ENCODE results near the gene SH3RF3. TPM values are rescaled to one million over a fixed set of nuclear protein-coding genes. Genes with fewer than 3 reads are reported as not detected.

Gene SH3RF3
- total RNA-seq, 2 donors from 2014 or later, result 1.3 to 2.7 TPM

DNA sequence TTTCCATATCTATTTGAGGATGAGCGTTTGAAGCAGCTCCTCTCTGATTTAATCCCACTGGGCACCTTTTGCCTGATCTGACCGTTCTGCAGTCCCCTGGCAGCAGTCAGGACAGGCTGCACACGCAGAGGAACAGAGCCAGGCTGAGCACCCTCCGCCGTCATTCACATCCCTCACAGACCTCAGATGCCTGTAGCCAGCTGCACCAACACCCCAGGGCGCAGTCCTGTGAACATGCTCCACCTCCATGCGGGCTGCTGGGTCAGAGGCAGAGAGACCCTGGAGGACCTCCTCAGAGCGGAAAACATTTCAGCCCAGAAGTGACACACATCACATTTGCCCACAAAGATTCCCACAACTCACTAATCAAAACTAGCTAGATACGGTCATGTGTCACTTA, 338.7 kb downstream of the SH3RF3 start:
- intact Hi-C loops (cut with DNase I, micrococcal nuclease), result no loop called here
- DNase-seq (peak in 1 of 2 donors; percentile 4), ATAC-seq (no peak)

DNA sequence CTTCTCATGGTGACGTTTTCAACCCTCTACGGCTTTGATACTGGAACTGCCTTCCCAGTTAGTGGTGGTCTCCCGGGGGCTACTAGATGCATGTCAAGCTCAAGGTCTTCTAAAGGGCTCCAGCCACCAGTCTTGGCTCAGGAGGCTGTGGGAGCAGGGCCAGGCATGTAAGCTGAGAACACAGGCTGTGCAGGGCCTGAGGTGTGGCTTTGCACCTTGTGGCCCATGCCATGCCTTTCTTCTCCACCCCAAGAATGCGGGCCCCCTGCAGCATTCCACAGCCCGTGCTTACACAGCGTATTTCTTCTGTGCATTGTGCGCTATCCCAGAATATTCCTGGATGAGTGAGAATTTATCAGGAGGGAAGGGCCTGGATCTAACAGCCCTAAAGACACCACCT, 339.9 kb downstream of the SH3RF3 start:
- intact Hi-C loops (cut with DNase I, micrococcal nuclease), result no loop called here
- ATAC-seq, result no peak
- peak in 1 of 2 donors; percentile 14 for DNase-seq

- intact Hi-C loops (cut with DNase I, micrococcal nuclease), result no loop called here
- ATAC-seq, result no peak
- no peak for DNase-seq
These were observed 342.7 kb downstream of the SH3RF3 start for GRCh38 chr2:109471658-109472057.

- intact Hi-C loops (cut with DNase I, micrococcal nuclease), result no loop called here
- no peak for ATAC-seq
- DNase-seq, result no peak
These were observed 343.4 kb downstream of the SH3RF3 start for GRCh38 chr2:109472331-109472959.

GRCh38 chr2:109472974-109473373, 344.0 kb downstream of the SH3RF3 start:
- ATAC-seq (no peak), DNase-seq (no peak)
- intact Hi-C loops (cut with DNase I, micrococcal nuclease), result no loop called here

- intact Hi-C loops (cut with DNase I, micrococcal nuclease), result no loop called here
- ATAC-seq, result peak; percentile 48
- peak in 1 of 2 donors; percentile 41 for DNase-seq
These were observed 344.8 kb downstream of the SH3RF3 start for GRCh38 chr2:109473616-109474318.

GRCh38 chr2:109474319-109474825, 345.4 kb downstream of the SH3RF3 start:
- no peak for DNase-seq
- no peak for ATAC-seq
- intact Hi-C loops (cut with DNase I, micrococcal nuclease), result no loop called here

DNA sequence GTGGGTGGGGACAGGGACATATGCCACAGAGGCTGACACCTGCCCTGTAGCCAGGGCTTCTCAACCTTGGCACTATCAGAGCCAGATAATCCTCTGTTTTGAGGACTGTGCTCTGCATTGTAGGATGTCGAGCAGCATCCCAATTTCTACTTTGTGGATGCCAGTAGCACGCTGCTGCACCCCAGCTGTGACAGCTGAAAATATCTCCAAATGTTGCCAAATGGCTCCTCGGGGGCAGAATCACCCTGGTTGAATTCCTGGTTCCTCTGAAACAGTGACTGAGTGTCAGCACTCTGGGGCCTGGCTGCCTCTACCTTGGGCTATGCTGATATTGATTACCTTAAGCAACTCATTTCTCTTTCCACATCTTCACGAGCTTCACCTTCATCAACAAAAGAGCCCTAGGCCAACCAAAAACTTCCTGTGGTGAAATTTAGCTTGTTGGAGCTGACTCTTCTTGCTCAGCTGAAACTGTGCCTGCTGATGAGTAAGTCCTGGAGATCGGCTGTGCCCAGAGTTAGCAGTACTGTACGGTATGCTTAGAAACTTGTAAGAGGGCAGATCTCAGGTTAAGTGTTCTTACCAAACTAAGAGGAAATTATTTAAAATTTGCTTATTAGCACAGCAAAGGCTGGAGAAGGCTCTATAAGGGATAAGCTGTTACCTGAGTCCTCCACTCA, 346.7 kb downstream of the SH3RF3 start:
- ATAC-seq (no peak), DNase-seq (no peak)
- intact Hi-C loops (cut with DNase I, micrococcal nuclease), result no loop called here

GRCh38 chr2:109476641-109477441, 347.8 kb downstream of the SH3RF3 start:
- intact Hi-C loops (cut with DNase I, micrococcal nuclease), result no loop called here
- DNase-seq (no peak), ATAC-seq (no peak)

DNA sequence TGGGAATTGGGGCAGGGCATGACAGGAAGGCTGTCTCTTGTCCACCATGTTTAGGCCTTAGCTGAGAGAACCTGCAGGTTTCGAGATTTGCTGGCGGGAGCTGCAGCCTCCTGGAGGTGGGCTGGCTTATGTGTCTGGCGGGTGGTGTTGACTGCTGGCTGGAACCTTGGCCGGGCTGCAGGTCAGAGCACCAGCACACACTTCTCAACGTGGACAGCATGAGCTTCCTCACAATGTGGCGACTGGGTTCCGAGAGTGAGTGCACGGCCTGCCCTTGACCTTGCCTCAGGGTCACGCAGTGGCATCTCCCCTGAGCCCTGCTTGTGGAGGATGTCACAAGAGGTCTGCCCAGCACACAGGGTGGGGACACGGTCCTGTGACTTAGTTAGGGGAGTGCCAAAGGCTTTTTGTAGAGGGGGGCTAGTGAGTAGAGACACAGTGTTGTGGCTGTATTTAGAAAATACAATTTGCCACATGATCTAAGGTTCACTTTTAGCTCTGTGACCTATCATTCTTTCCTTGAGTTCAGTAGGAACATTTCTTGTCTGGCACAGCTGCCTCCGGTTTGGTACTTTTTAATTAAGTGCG, 350.0 kb downstream of the SH3RF3 start:
- no peak for ATAC-seq
- DNase-seq, result no peak
- intact Hi-C loops (cut with DNase I, micrococcal nuclease), result no loop called here

DNA sequence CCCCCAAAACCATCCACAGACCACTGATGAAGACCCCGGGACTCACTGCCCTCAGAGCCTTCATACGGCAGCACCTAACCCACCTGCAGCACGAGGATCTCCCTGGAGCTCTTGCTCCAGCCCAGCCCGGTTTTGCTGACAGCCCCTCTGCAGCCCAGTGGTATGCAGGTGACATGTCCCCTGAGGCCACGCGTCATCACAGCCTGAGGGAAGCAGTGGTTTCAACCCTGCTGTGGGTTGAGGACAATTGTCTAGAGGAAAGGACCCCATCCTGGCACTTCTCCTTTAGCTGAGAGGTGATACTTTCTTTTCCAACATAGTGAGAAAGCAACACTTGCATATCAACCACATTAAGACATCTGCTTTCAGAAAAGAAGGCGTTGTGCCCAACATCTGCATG, 350.8 kb downstream of the SH3RF3 start:
- DNase-seq (no peak), ATAC-seq (no peak)
- intact Hi-C loops (cut with DNase I, micrococcal nuclease), result no loop called here

- ATAC-seq (peak; percentile 27), DNase-seq (no peak)
- intact Hi-C loops (cut with DNase I, micrococcal nuclease), result no loop called here
These were observed 351.6 kb downstream of the SH3RF3 start for GRCh38 chr2:109480486-109481195.

DNA sequence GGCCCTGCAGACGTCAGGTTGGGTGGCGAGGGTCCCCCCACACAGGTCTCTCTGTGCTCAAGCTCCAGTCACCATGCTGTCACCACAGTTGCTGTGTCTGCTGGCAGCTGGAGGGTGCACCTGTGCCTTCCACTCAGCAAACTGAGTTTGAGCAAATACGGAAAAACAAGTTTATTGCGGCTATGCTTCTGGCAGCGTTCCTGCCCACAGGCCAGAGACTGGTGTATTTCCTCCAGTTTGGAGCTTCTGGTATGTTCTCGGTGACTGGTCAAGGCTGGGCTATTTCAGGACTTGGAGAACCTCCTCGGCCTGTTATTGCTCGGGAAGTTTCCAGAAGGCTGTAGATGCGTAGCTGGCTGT, 352.2 kb downstream of the SH3RF3 start:
- intact Hi-C loops (cut with DNase I, micrococcal nuclease), result no loop called here
- peak; percentile 94 for ATAC-seq
- peak; percentile 82 for DNase-seq

- intact Hi-C loops (cut with DNase I, micrococcal nuclease), result no loop called here
- ATAC-seq (no peak), DNase-seq (no peak)
These were observed 352.6 kb downstream of the SH3RF3 start for GRCh38 chr2:109481599-109481998.

- ATAC-seq (no peak), DNase-seq (no peak)
- intact Hi-C loops (cut with DNase I, micrococcal nuclease), result no loop called here
These were observed 353.4 kb downstream of the SH3RF3 start for GRCh38 chr2:109482361-109482861.

DNA sequence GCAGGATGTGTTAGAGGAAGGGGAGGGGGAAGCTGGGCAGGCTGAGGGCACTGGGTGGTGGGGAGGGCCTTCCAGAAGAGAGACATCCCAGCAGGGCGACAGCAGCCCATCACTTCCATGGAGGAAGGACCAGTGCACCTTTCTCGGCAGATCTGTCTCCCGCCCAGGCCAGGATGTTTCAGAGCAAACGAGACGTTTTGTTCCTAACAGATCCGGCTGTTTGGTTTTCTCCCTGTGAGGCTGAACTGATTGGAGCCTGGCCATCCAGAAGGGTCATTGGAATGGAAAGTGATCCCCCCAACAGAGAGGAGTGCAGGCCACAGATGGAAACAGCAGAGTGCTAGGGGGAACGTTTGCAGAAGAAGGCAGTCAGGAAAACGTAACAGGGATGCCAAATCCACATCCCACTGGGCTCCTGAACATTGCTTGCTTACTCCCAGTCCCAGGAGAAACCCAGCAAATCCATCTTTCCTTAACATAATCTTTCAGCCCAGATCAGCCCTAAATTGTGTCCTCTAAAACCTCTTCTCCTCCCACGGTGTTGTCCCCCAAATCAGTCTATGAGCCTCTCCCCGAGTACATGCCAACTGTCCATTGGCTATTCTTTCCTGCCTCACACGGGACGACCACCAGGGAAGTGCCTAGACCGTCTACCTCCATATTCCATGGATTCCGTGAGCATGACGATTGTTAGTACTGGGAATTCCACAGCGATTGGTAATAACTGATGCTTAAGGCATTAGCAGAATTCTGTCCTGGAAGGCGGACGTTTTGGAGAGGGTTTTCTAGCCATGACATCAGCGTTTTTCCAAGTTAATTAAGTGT, 357.9 kb downstream of the SH3RF3 start:
- ATAC-seq, result no peak
- intact Hi-C loops (cut with DNase I, micrococcal nuclease), result no loop called here
- no peak for DNase-seq

GRCh38 chr2:109487536-109487869, 358.5 kb downstream of the SH3RF3 start:
- no peak for DNase-seq
- intact Hi-C loops (cut with DNase I, micrococcal nuclease), result no loop called here
- no peak for ATAC-seq

All from left colon (tissue), 2 donors.